HG03159 (cell line): ENCODE results near the gene RASSF10.

Source experiments
- ATAC-seq: cut with Tn5 transposase; IDR thresholded peaks from one replicate; pipeline ENCODE4 v1.9.1; 2021; ENCODE audit warnings: mild to moderate bottlenecking, moderate library complexity; ENCODE audit not compliant: unreplicated experiment

Gene RASSF10

DNA sequence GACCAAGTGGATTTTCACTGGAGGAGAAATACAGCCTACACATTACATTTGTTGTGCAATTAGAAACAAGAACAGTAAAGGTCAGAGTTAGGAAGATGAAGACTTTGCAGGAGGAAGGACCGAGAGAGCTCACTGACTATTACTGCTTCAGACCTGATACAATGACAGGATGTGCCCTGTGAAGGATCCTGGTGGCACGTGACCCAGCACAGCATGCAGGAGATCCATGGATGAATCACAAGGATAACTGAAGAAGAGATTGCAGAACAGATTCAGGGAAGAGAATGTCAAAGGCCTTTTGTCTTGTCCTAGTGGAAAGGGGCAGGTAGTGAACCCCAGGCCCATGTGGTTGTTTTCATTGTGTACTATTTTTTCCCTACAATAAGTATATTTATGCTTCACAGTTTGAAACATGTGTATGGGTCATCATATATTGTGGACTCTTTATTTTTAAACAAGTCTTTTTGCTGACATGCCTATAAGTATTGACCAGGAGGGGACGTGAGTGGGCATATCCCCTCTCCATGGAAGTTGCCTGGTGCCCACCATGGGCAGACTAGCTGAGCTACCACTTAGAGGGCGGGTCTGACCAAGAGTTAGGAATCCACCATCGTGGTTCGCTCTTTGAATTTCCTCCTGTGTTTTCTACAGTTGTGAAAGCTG, 44.3 kb downstream of the RASSF10 start:
- ATAC-seq, result no peak

DNA sequence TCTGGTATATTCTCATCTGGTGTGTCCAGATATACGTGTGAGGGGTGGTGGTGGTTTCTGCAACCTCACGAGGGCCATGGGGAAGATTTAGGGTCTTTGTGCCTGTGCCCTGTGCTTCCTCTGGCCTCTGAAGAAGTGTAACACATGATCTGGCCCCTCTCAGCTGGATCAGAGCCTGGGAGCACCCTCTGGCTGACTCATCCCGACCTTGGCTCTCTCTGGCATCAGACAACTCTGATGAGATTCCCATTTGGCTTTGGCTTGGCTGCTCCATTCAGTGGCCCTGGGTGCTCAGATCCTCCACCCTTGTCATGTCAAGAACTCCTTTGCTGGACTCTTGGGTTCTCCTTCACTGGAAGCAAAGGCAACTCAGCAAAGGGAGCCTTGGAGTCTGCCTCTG, 45.2 kb downstream of the RASSF10 start:
- no peak for ATAC-seq

DNA sequence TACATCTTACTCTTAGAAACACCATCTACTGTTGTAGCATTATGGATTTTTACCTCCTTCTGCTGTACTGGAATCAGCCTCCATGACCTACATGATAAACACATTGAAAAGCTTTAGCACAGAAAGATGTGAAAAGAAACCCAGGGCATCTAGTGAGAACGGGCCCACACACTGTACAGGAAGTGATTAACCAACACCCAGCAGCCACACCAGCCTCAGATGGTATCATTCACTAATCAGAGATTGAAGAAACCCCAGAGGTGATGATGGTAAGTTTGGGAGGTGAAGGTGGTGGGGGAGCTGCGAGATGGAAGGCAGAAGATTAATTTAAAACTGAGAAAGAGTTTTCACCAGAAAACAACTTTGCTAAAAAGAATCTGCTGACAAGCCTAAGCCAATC, 46.1 kb downstream of the RASSF10 start:
- no peak for ATAC-seq

DNA sequence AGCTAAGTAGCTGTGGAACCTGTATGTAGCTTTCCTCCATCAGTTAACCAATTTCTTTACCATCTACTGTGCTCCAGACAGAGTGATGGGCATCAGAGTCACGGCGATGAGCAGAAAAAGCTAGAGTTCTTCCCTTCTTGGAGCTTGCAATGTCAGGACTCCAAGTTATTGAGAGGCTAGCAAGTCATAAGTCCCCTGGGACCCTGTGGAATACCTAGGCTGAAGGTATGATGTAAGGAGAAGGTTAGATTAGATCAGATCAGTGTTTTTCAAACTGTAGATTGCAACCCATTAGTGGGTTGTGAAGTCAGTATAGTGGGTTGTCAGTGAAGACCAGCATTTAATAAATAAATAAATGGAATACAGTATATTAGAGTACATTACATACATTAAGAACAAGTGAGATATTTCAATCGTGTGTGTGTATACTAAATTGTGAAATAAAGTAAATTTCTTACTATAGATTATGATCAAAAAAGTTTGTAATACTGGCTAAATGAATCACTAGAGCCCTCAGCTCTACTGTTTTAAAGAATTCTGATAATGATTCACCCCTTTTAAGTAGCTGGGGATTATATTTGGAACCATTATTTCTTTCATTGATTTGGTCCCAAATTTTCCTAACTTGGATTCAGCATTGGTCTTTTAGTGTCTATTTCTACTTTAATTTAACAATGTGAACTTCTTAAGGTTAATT, 52.3 kb downstream of the RASSF10 start:
- ATAC-seq, result no peak
